Astrocyte of the cerebellum (primary cell): ENCODE results near the gene ST6GALNAC1.

Source experiments
- DNase-seq: peaks from one replicate; pipeline ENCODE4 v3.0.0-alpha.2; 2011; ENCODE audit warnings: low read depth
- H3K4me3 ChIP-seq: 2 replicates; pipeline ENCODE4 v1.5.1; 2011; ENCODE audit warnings: mild to moderate bottlenecking, low read depth, low read length, moderate library complexity
- in situ Hi-C: cut with HindIII; loops from 2 replicates; pipeline ENCODE4 v1.10.0; 2017; ENCODE audit warnings: low sequenced_read_pairs
- TF ChIP-seq, protein P1 (sequence below): IDR thresholded peaks from 2 replicates; pipeline ENCODE4 v1.5.1; 2012; ENCODE audit warnings: low read length, low read depth, moderate library complexity, mild to moderate bottlenecking; ENCODE audit errors: missing control alignments

Gene ST6GALNAC1

DNA sequence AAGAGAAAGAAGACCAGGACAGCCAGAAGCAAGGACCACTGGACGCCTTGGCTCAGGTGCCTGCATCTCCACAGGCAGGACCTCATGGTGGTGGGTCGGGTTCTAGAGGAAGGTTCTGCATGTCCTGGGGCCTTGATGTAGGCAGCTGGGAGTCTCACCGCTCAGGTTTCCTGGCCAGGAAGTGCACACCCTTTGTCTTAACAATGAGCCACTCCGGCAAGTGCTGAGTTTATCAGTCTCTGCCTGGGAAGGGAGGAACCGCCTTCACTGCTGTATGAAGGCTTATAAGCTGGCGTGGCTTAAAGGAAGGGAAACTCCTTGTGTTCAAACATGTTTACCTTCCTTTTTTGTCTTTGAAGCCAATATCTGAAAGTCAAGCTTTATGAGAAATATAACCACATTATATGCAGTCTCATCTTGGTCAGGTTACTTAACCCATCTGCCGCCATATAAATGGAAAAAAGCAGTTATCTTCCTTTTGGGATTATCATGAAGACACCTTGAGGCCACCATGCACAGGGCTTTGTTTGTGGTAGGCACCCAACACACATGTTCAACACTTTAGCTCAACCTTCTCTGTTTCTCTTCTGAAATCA is at the start of gene ST6GALNAC1:
ST6GALNAC1 (minus strand) TSS at position 205 of the 596 bp plus-strand sequence; CDS start at position 86, 119 bp downstream.
- no peak for DNase-seq
- TF ChIP-seq, protein P1, sequence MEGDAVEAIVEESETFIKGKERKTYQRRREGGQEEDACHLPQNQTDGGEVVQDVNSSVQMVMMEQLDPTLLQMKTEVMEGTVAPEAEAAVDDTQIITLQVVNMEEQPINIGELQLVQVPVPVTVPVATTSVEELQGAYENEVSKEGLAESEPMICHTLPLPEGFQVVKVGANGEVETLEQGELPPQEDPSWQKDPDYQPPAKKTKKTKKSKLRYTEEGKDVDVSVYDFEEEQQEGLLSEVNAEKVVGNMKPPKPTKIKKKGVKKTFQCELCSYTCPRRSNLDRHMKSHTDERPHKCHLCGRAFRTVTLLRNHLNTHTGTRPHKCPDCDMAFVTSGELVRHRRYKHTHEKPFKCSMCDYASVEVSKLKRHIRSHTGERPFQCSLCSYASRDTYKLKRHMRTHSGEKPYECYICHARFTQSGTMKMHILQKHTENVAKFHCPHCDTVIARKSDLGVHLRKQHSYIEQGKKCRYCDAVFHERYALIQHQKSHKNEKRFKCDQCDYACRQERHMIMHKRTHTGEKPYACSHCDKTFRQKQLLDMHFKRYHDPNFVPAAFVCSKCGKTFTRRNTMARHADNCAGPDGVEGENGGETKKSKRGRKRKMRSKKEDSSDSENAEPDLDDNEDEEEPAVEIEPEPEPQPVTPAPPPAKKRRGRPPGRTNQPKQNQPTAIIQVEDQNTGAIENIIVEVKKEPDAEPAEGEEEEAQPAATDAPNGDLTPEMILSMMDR = no peak
- in situ Hi-C loops = loop anchor here (10.0 to 25.0 kb wide), 2 partner anchors 69 to 181 kb away; partner anchors contain the start of genes AANAT and UBE2O
- no peak within 1 kb of the TSS for H3K4me3 ChIP-seq

DNA sequence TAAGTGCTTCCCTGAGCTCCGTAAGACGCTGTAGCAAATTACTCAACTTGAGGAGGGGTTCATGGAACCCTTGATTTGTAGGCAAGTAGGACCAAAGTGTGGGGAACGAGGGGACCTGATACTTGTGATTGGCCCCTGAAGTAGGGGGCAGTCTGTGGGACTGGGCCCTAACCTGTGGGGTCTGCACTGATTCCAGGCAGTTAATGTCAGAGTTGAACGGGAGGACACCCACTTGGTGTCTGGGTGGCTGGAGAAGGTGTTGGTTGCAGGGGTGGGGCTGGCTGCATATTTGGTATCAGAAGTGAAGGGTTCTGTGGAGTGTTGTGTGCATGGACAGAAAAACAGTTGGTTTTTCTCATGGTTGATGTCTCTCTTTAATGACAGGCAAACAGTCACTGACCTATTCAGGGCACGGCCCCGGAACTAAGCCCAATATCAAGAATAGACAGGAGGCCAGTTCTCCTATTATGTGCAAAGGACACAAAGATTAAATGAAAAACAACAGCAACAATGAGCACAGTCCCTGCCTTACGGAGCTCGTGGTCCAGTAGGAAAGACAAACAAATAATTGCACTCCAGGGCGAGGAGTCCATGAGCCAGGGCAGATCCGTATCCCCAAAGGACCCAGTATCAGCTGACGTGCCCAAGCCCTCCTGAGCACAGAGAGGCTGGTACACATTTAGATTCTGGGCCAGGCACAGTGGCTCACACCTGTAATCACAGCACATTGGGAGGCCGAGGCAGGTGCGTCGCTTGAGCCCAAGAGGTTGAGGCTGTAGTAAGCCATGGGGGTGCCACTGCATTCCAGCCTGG is 48.0 kb upstream of the ST6GALNAC1 start:
- DNase-seq = no peak
- H3K4me3 ChIP-seq = no peak overlapping the region
- TF ChIP-seq, protein P1 = no peak
- in situ Hi-C loops = no loop called here

DNA sequence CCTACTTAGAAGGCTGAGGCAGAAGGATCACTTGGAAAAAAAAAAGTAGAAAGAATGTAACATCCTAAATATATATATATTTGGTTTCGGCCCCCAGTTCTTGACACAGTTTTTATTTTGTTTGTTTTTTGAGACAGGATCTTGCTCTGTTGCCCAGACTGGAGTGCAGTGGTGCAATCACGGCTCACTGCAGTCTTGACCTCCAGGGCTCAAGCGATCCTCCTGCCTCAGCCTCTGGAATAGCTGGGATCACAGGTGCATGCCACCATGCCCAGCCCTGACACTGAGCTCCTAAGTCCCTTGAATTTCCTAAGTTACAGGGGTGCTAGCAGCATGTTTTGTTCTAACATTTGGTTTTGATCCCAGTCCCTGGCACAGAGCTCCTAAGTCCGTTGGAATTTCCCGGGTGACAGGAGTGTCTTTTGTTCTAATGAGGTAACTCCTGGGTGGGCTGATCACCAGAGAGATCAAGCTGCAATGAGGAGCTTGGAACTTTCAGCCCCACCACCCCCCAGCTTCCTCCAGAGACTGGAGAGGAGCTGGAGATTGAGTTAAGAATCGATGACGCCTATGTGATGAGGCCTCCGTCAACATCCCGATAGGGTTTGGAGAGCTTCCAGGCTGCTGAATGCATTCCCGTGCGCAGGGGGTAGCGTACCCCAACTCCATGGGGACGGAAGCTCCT is 47.2 kb upstream of the ST6GALNAC1 start:
- no peak overlapping the region for H3K4me3 ChIP-seq
- no peak for DNase-seq
- TF ChIP-seq, protein P1 = no peak
- in situ Hi-C loops = no loop called here

DNA sequence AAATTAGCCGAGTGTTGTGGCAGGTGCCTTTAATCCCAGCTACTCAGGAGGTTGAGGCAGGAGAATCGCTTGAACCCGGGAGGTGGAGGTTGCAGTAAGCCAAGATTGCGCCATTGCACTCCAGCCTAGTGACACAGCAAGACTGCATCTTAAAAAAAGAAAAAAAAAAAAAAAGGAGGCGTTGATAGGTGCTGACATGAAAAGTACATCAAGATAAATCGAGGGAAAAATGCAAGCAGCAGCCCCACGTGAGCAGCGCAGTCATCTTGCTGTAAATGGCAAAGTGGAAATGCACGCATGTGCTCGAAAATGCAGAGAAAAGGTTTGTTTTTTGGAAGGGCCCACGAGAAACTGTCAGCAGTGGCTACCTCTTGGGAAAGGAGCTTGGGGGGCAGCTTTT is 46.3 kb upstream of the ST6GALNAC1 start:
- H3K4me3 ChIP-seq = no peak overlapping the region
- in situ Hi-C loops = no loop called here
- DNase-seq = no peak
- TF ChIP-seq, protein P1 = no peak

- DNase-seq = no peak
- in situ Hi-C loops = no loop called here
- H3K4me3 ChIP-seq = no peak overlapping the region
- TF ChIP-seq, protein P1 = no peak
Observed at GRCh38 chr17:76688165-76688622, 44.6 kb upstream of the ST6GALNAC1 start.
